NCI-H2171 treated with DMSO at 0.1 percent for 48 hours (cell line): ENCODE data around the gene GIMAP2.
"Not testable (repeated sequence)": the region's sequence is repeated elsewhere in the genome, so short reads cannot be mapped to it uniquely, and the experiment has no call there.

Experiments
- DNase-seq: peaks from one replicate; lab custom pipeline; 2025; lab: John Stamatoyannopoulos, UW

GIMAP2 gene

DNA sequence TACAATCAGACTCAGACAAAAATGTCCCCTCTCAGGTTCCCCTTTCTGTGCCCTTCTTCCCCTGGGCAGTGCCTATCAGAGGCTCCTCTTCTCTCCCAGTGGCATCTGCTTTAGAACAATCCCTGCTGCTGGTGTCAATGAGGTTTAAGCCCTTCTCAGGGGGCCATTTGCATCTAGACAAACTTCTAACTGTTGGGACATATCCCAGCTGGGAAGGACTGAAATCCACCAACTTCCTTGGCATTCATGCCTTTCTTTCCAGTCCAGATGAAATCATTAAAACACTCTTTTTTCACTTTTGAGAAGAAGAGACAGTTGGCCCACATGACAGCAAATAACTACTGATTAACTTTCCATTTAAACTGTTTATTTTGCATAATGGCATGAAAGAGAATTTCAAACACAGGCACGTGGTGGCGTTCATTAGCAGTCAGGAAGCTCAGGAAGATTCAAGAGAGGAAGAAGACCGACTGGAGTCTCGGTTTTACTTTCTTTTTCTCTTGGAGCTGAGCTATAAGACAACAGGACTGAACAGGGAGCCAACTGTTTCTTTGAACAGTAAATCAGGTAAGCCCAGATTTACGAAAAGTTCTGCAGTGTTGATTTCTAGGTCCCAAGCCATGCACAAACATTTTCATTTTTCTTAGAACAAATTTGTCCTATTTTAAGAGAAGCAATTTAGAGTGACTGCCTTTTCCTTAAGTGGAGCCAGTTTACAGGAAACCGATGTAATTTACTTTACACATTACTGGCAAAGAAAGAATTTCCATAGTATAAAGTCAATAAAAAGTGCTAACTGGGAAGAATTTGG is at the start of gene GIMAP2:
Gene GIMAP2, plus strand, starts transcription at position 488 of the 811 bp plus-strand sequence. CDS start 1,354 bp downstream, outside the sequence.
- DNase-seq, result no peak

DNA sequence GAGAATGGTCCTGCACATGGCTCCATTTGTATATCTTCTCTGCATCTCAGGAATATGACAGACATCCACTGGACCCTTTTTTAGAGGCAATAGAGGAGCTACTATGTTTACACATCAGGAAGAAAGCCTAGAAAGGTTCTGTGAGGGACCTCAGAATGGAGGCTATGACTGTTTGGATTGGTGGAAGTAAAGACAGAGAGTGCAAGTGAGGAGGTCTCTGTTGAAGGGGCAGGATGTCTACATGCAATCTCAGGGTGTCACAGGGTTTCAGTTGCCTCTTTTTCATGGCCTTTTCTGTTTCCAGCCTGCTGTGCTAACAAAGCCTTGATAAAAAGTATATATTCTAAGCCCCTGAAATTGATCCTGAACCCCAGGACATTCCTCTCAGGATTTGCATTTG is 43.7 kb upstream of the GIMAP2 start:
- no peak for DNase-seq

DNA sequence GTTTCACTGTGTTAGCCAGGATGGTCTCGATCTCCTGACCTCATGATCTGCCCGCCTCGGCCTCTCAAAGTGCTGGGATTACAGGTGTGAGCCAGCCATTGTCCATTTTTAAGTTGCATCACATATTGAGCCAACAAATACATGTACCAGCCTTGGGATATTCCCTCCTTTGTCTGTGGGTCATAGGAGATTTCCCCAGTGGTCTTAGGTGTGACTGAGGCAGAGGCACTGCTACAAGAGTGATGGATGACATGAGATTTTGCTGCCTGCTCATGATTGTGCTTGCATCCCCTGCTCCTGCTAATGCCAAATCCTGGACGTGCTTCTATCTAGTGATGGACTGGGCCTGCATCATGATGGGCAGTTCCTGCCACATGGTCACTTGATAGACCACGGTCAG is 42.6 kb upstream of the GIMAP2 start:
- no peak for DNase-seq

DNA sequence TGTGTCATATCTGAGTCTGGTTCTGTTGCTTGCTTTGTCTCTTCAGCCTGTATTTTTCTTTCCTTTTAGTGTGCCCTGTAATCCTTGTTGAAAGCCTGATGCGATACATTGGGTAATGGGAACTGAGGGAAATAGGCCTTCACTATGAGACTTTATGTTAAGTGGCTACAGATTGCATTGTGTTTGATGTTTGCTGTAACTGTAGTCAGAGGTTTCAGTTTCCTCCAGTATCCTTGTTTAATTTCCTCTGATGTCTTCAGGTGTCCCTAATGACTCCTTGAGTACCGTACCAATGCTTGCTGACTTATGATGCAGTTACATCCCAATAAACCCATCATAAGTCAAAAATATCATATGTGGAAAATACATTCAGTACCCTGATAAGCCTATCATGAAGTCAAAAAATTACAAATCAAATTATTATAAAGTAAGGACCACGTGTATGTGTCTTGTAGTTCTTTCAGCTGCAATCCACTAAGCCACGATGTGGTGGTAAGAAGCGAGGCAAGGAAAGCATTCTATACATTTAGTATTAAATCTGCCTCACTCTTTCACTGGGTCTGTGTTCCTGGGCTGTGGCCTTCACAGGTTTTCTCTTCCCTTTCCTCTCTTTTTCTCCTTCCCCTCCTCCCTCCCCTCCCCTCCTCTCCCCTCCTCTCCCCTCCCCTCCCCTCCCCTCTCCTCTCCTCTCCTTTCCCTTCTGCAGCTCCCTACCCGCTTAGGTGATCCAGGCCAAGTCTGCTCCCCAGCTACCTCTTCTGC is 40.1 kb upstream of the GIMAP2 start:
- no peak for DNase-seq

DNA sequence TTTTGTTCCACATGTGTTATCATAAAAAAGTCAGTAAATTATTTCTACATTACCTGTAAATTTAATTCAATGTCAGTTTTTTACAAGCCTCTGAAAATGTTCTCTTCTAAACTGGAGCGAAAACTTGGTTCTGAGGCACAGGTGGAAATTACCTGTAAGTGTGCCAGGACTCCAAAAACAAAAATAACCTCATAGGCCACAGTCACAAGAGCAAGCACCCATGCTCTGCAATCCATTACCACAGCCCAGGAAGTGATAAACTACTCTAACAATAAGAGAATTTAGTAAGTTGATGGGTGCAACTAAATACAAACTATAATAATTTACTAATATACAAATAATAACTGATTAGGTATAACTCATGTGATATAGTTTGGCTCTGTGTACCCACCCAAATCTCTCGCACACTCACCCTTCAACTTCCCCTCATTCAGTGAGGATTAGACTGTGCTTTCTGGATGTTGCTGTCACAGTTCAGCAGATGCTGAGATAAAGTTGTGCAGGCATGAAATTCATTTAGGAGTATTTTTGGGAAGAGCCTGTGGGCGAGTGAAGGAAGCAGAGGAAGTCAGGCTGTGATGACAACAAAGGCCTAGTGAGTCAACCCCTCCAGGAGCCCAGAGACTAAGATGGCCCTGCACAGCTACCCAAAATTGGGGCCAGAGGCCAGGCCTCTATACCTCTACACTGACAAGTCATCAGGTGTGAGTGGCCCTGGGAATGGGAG is 37.0 kb upstream of the GIMAP2 start:
- DNase-seq, result no peak

DNA sequence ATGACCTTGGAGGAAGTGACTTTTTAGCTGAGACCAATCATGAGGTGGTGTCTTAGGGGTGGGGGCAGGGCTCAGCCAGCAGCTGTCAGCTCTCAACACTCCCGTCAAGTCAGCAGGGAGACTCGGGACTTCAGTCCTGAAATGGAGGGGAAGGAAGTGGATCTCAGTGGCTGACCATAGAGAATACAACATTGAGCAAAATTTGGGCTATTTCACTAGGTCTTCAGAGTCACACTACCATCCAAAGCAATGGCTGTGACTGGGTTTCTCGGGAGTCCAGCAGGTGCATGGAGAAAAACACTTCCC is 36.5 kb upstream of the GIMAP2 start:
- DNase-seq, result no peak

DNA sequence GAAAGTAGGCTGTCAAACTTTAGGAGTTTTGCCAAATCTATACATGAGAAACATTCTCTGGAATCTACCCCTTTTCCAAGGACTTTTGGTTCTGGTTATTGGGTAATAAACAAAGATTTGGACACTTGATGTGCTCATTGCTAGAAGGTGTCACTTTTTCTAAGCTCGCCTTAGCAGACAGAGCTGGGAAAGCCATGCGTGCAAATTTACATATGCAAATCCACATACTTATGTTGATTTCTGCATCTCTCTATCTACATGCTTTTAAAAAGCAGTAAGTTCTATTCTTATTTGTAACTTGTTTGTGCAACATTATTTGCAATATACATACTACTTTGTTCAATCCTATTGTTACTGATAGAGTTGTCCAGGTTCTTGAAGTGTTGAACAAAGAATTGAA is 30.8 kb upstream of the GIMAP2 start:
- DNase-seq, result no peak

- DNase-seq, result no peak
Observed at GRCh38 chr7:150656047-150656446, 29.5 kb upstream of the GIMAP2 start.

GRCh38 chr7:150657526-150657925 is 28.0 kb upstream of the GIMAP2 start:
- DNase-seq, result peak; percentile 83

GRCh38 chr7:150660939-150661613 is 24.4 kb upstream of the GIMAP2 start:
- no peak for DNase-seq

- DNase-seq, result not testable (repeated sequence)
Observed at GRCh38 chr7:150662821-150663220, 22.7 kb upstream of the GIMAP2 start.

- no peak for DNase-seq
Observed at GRCh38 chr7:150663802-150664494, 21.6 kb upstream of the GIMAP2 start.

GRCh38 chr7:150665089-150665748 is 20.3 kb upstream of the GIMAP2 start:
- DNase-seq, result no peak

DNA sequence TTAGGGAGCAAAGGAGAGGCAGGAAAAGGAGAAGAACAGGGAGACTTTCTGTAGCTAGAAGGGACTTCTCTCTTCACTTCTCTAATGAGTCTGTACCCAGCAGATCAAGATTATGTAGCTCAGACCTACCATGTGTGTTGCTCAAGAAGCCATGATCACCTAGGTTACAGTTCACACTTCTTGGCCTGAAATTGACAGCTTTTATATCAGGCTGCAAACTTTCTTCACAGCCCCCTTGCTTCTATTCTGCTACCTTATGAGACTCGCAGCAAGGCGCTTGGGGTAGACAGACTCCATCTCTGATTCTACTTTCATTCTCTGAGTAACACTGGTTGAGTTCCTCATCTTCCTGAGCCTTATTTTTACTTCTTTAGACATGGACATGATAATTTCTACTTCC is 19.6 kb upstream of the GIMAP2 start:
- DNase-seq, result no peak

DNA sequence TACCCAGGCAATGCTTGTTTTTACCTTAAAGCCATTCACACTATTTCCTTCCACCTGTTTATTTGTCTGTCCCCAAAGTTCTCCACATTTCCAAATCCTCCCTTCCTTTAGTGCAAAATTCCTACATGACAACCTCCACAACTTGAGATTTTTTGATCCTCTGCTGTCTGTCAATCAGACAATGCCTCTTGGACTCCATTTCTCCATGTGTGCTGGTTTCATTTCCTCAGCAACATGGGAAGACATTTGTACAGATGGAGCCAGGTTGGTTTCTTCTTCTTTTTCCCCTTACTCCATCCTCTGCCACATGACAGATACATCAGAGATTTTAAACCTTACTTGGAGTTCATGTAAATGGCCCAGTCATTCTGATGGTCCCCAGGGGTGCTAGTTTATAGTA is 19.1 kb upstream of the GIMAP2 start:
- DNase-seq, result no peak

- no peak for DNase-seq
Observed at GRCh38 chr7:150668472-150668911, 17.0 kb upstream of the GIMAP2 start.

- no peak for DNase-seq
Observed at GRCh38 chr7:150668977-150669376, 16.5 kb upstream of the GIMAP2 start.

- not testable (repeated sequence) for DNase-seq
Observed at GRCh38 chr7:150671798-150672585, 13.5 kb upstream of the GIMAP2 start.

GRCh38 chr7:150675714-150676113 is 9.8 kb upstream of the GIMAP2 start:
- DNase-seq, result no peak

DNA sequence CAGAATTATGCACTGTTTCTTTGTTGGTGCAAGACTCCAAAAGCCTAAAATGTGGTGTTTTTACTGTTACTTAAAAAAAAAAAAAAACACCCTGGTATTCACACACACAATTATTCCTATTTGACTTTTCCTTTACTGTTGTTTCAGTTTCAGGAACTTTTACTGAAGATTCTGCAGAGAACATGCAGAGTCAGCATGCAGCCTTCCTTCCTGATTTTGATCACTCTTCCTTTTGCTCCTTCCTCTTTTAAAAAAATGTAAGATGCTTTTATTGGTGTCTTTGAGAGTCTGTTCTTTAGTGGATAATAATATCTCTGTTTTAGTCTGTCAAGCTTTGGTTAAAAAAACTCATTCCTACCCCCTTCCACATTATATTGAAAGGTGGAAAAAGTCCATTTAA is 9.2 kb upstream of the GIMAP2 start:
- DNase-seq, result not testable (repeated sequence)
